ENCODE measurements around the gene GLIS1. TPM values are rescaled to one million over a fixed set of nuclear protein-coding genes. Genes with fewer than 3 reads are reported as not detected.
A peak's percentile ranks its signal among the peaks of the same experiment; 100 is the strongest.

GLIS1 gene
- total RNA-seq, 2 experiments from 2014 or later: not detected

GRCh38 chr1:53725238-53725689 lies 13.7 kb downstream of the GLIS1 start:
- intact Hi-C loops (cut with micrococcal nuclease): no loop called here
- TF ChIP-seq CTCF (IDR thresholded peaks at IDR 0.05): no peak
- POLR2A ChIA-PET: no interaction called here
- Mint-ChIP-seq H3K4me1 (ENCODE audit: low read depth) (no peaks in the 10 kb centered on the region), H3K36me3 (ENCODE audit: low read depth) (no peaks in the 10 kb centered on the region), H3K27me3 (peaks cover 3% of the 10 kb centered on the region), H3K4me3 (no peak overlapping the region), H3K27ac (no peak overlapping the region), H3K9me3 (no peaks in the 10 kb centered on the region)
- CTCF ChIA-PET: no interaction called here
- peak; percentile 10 for DNase-seq
- peak; percentile 49 for ATAC-seq

GRCh38 chr1:53722025-53722424 lies 16.9 kb downstream of the GLIS1 start:
- no peaks in the 10 kb centered on the region for H3K9me3 Mint-ChIP-seq
- no peak for TF ChIP-seq CTCF (IDR thresholded peaks at IDR 0.05)
- ATAC-seq (no peak), DNase-seq (no peak)
- no peak overlapping the region for H3K27ac Mint-ChIP-seq
- no peaks in the 10 kb centered on the region for H3K36me3 Mint-ChIP-seq (ENCODE audit: low read depth)
- H3K4me1 Mint-ChIP-seq (ENCODE audit: low read depth): no peaks in the 10 kb centered on the region
- H3K4me3 Mint-ChIP-seq: no peak overlapping the region
- peaks cover 6% of the 10 kb centered on the region for H3K27me3 Mint-ChIP-seq
- ChIA-PET POLR2A (no interaction called here), CTCF (interaction anchor here (1.1 to 2.0 kb wide), 2 partner anchors 40 to 109 kb away, joined by 3 to 5 read pairs; no protein-coding TSS in a partner anchor)
- intact Hi-C loops (cut with micrococcal nuclease): no loop called here

- H3K27ac Mint-ChIP-seq: no peak overlapping the region
- ChIA-PET CTCF (interaction anchor here (1.1 to 2.0 kb wide), 2 partner anchors 39 to 108 kb away, joined by 3 to 5 read pairs; no protein-coding TSS in a partner anchor), POLR2A (interaction anchor here (0.7 kb wide), 1 partner anchor 14 kb away, joined by 5 read pairs; no protein-coding TSS in a partner anchor)
- no peak overlapping the region for H3K4me3 Mint-ChIP-seq
- intact Hi-C loops (cut with micrococcal nuclease): no loop called here
- no peaks in the 10 kb centered on the region for H3K36me3 Mint-ChIP-seq (ENCODE audit: low read depth)
- peaks cover 6% of the 10 kb centered on the region for H3K27me3 Mint-ChIP-seq
- ATAC-seq (no peak), DNase-seq (no peak)
- H3K4me1 Mint-ChIP-seq (ENCODE audit: low read depth): no peaks in the 10 kb centered on the region
- TF ChIP-seq CTCF (IDR thresholded peaks at IDR 0.05): no peak
- no peaks in the 10 kb centered on the region for H3K9me3 Mint-ChIP-seq
Observed at GRCh38 chr1:53721088-53721487, 17.9 kb downstream of the GLIS1 start.

GRCh38 chr1:53719469-53719868 lies 19.5 kb downstream of the GLIS1 start:
- Mint-ChIP-seq H3K9me3 (no peaks in the 10 kb centered on the region), H3K4me1 (ENCODE audit: low read depth) (no peaks in the 10 kb centered on the region), H3K27ac (no peak overlapping the region), H3K27me3 (peaks cover 5% of the 10 kb centered on the region), H3K4me3 (no peak overlapping the region), H3K36me3 (ENCODE audit: low read depth) (no peaks in the 10 kb centered on the region)
- no peak for DNase-seq
- CTCF ChIA-PET: no interaction called here
- intact Hi-C loops (cut with micrococcal nuclease): no loop called here
- no peak for TF ChIP-seq CTCF (IDR thresholded peaks at IDR 0.05)
- no peak for ATAC-seq
- POLR2A ChIA-PET: no interaction called here

- Mint-ChIP-seq H3K4me3 (no peak overlapping the region), H3K27me3 (peaks cover 5% of the 10 kb centered on the region), H3K9me3 (no peaks in the 10 kb centered on the region), H3K27ac (no peak overlapping the region), H3K36me3 (ENCODE audit: low read depth) (no peaks in the 10 kb centered on the region), H3K4me1 (ENCODE audit: low read depth) (no peaks in the 10 kb centered on the region)
- POLR2A ChIA-PET: no interaction called here
- no peak for DNase-seq
- CTCF ChIA-PET: no interaction called here
- ATAC-seq: no peak
- no peak for TF ChIP-seq CTCF (IDR thresholded peaks at IDR 0.05)
- intact Hi-C loops (cut with micrococcal nuclease): no loop called here
Observed at GRCh38 chr1:53718443-53718842, 20.5 kb downstream of the GLIS1 start.

Measured in activated CD8-positive, alpha-beta T cell treated with anti-CD3 and anti-CD28 coated beads for 36 hours (primary cell).